GM18502 (cell line): Measurements from ENCODE around the gene TMEM129.
A peak's percentile ranks its signal among the peaks of the same experiment; 100 is the strongest.

Source experiments
- ATAC-seq: cut with Tn5 transposase; IDR thresholded peaks from one replicate; pipeline ENCODE4 v1.9.1; 2021; ENCODE audit warnings: mild to moderate bottlenecking; ENCODE audit not compliant: unreplicated experiment, poor library complexity

Gene TMEM129

GRCh38 chr4:1759170-1759817 lies 38.2 kb upstream of the TMEM129 start:
- no peak for ATAC-seq

GRCh38 chr4:1758306-1759121 lies 37.4 kb upstream of the TMEM129 start:
- no peak for ATAC-seq

- no peak for ATAC-seq
Measured at GRCh38 chr4:1757836-1758235, 36.7 kb upstream of the TMEM129 start.

- ATAC-seq = no peak
Measured at GRCh38 chr4:1756893-1757779, 36.0 kb upstream of the TMEM129 start.

- ATAC-seq = no peak
Measured at GRCh38 chr4:1756079-1756478, 35.0 kb upstream of the TMEM129 start.

- ATAC-seq = no peak
Measured at GRCh38 chr4:1755297-1755696, 34.2 kb upstream of the TMEM129 start.

GRCh38 chr4:1754336-1754735 lies 33.2 kb upstream of the TMEM129 start:
- no peak for ATAC-seq

GRCh38 chr4:1753697-1754311 lies 32.7 kb upstream of the TMEM129 start:
- ATAC-seq = no peak

GRCh38 chr4:1753294-1753696 lies 32.2 kb upstream of the TMEM129 start:
- ATAC-seq = no peak

- ATAC-seq = no peak
Measured at GRCh38 chr4:1752284-1753041, 31.3 kb upstream of the TMEM129 start.

GRCh38 chr4:1751919-1752283 lies 30.8 kb upstream of the TMEM129 start:
- ATAC-seq = no peak

GRCh38 chr4:1751155-1751918 lies 30.2 kb upstream of the TMEM129 start:
- no peak for ATAC-seq

- ATAC-seq = no peak
Measured at GRCh38 chr4:1750381-1751154, 29.4 kb upstream of the TMEM129 start.

- no peak for ATAC-seq
Measured at GRCh38 chr4:1749826-1750225, 28.7 kb upstream of the TMEM129 start.

- no peak for ATAC-seq
Measured at GRCh38 chr4:1749370-1749769, 28.2 kb upstream of the TMEM129 start.

GRCh38 chr4:1748465-1748995 lies 27.4 kb upstream of the TMEM129 start:
- peak; percentile 45 for ATAC-seq

- ATAC-seq = no peak
Measured at GRCh38 chr4:1747603-1747967, 26.5 kb upstream of the TMEM129 start.

- ATAC-seq = no peak
Measured at GRCh38 chr4:1746919-1747602, 25.9 kb upstream of the TMEM129 start.
